Activated CD8-positive, alpha-beta memory T cell treated with anti-CD3 and anti-CD28 coated beads for 4 hours (primary cell): Measurements from ENCODE around the gene VWA2.
"Not testable (repeated sequence)": the region's sequence is repeated elsewhere in the genome, so short reads cannot be mapped to it uniquely, and the experiment has no call there.

Experiments
- DNase-seq, 2 donors: peaks; one replicate each; pipeline ENCODE4 v3.0.0-alpha.2; 2020; ENCODE audit warnings: low read depth in 2 of 2

The VWA2 gene

DNA sequence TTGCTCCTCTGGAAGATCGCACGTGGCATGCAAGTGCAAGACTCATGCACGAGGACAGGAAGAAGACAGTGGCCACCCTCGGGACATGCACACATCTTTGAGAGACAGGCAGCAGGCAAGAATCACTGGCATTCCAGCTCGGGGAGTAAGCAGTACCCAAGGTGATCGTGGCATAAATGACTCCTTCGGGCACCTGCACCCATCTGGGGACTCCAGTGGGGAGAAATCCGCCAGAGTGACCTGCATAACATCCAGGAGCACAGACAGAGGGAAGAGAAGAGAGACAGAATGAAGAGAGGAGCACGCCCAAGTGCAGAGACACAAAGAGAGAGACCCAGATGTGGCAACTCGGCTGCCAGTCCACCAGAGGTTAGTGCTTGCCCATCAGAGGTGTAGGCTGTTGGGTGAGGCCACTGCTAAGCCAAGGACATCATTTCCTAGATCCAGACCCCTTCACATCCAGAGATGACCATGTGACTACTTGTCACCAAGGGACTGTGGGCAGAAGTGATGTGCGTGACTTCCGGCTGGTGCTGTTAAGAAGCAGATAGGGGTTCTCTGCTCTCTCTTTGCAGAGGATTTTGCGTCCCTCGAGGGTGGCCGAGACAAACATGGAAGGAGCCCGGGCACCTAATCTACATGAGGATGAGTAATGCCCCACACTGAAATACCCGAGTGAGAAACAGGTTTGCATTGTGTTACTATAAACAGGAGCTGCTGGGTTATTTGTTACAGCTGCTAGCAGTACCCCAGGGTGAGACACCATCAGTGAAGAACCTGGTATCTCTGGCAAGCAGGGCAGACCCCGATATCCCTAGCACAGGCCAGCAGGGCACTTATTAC lies 80.6 kb downstream of the VWA2 start:
- no peak for DNase-seq

DNA sequence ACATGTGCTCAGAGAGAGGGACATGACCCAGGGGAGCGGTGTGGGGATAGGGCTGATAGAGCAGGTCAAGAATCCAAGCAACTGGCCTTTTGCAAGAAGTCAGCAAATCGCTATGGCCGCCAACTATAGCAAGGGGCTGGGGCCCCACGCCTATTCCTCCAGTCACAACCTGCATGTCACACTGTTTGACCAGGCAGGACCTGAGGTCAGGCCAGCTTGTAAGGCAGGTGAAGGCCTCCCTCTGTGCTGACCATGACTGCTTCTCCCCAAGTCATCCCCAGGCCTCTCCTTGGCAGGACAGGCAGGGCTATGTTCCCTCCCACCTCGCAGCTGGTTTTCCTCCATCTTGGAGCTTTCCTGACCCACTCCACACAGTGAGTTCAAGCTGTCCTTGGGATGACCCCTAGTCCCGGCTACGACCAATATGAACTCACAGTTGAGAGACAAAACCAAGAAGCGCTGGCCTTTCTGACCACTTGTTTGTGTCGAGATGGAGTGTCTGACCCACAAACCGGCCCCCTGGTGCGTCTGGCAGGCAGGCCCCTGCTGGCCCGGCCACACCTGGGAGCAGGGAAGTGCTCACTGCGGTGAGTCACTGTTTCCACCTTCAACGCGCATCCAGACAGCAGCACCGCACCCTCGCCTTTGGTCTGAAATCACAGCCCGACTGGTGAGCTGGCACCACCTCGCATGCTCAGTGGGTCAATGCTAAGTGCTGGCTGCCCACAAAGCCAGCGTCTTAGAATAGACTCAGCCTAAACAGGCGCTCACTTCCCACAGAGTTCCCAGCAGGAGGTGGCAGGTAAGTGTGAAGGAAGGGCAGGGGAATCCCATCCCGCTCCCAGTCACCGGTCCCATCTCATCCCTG lies 81.4 kb downstream of the VWA2 start:
- DNase-seq, result no peak

DNA sequence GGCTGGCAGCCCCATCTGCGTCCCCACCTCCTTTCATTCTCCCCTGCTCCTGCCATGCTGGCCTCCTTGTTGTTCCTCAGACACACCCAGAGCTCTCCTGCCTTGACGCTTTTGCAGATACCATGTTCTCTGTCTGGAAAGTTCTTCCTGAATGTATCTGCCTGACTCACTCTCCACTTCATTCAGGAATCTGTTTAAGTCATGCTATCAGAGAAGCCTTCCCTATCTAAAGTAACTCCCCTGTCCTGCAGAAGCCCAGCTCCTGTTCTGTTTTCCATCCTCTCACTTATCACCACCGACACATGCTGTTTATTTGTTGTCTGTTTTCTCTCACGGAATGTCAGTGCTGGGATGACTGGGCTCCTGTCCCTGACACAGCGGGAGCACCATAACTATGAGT lies 83.3 kb downstream of the VWA2 start:
- no peak for DNase-seq

DNA sequence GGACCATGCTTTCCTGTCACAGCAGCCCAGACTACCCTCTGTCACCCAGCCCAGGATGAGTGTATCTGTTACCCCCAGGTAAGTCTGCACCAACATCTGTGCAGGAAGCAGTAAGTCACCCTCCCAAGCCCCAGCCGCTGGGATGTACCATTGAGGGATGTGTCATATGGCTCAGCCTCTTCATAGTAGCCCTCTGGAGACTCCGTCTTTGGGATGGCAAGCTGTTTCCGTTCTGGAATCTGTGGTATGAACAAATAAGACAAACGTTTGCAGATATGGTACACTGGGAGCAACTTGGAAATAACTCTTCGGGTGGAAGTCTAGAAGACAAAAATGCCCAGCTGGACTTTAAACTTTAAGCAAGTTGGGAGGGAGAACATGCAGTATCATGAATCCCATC lies 84.0 kb downstream of the VWA2 start:
- DNase-seq, result no peak

DNA sequence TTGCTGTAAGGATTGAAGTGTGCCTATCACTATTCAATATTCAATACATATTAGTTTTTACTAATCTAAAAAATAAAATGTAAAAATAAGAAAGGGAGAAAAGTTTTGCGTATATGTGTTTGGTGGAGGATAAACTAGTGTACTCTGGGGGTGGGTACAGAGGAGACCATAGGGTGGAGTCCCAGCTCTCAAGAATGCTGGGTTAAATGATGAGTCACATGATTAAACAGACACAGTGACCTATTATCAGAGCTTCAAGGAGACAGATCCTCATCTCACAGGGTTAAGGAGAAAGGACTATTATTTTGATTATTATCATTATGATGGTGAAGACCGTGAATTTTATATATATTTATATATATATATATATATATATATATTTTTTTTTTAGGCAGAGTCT lies 87.7 kb downstream of the VWA2 start:
- no peak for DNase-seq

DNA sequence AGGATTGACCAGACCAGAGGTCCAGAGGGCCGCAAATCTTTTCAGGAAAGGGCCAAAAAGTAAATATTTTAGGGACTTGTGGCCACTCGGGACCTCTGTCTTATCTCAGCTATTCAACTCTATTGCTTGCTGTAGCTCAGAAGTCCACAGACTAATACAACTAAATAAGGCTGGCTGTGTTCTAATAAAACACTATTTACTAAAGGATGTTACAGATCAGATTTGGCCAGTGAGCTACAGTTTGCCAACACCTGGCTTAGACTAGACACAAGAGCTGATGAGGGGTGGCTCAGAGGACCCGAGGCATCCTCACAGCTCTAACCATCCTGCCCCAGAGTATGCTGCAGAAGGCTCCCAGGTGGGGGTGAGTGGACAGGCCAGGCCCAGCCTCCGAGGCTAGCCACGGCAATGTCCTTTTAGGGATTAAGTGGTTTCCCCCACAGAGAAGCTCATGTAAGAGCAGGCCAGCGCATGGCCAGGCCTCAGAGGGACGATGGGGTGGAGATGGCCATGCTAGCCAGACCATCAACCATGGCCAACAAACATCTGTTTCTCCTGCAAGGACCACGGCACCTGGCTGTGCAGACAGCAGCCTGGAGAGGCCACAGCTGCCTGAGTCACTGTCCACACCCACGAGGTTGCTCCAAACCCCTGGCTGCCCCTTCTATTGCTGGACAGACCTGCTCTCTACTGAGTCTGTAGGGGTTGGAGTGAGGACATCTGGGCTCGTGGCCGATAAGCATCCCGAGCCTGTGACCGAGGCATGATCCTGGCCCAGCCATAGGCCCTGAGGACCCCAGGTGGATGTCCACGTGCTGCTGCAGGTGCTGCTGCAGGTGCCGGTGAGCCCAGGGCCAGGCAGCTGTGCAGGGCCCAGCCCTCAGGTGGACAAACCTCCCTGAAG lies 88.7 kb downstream of the VWA2 start:
- no peak for DNase-seq

DNA sequence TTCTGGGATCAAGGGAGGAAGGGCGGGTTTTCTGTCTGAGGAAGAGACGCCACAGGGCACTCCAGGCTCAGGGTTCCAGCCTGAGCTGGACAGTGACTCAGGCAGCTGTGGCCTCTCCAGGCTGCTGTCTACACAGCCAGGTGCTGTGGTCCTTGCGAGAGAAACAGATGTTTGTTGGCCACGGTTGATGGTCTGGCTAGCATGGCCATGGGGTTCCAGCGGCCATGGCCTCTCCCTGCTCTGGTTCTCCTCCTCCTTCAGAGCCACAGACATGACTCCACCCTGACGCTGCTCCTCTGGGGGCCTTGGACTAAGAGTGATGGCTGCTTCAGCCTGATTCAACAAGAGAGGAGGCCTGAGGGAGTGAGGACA lies 89.4 kb downstream of the VWA2 start:
- no peak for DNase-seq

DNA sequence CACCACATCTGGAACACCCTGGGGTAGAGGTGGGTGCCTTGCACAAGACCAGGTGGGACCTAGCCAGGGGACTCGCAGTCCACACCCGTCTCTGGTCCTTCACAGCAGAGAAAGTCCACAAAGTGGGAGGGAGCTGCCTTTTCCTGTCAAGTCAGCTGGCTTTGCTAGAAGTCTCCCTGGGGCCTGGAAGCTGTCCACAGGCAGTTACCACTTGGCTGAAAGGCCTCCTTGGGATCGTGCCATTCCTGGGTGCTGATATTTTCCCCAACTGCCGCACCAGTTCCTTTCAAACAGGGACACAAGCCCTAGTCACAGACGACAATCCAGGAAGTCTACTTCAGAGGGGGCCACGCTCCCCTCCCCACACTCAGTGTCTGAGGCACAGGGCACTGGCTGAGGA lies 89.8 kb downstream of the VWA2 start:
- no peak for DNase-seq

DNA sequence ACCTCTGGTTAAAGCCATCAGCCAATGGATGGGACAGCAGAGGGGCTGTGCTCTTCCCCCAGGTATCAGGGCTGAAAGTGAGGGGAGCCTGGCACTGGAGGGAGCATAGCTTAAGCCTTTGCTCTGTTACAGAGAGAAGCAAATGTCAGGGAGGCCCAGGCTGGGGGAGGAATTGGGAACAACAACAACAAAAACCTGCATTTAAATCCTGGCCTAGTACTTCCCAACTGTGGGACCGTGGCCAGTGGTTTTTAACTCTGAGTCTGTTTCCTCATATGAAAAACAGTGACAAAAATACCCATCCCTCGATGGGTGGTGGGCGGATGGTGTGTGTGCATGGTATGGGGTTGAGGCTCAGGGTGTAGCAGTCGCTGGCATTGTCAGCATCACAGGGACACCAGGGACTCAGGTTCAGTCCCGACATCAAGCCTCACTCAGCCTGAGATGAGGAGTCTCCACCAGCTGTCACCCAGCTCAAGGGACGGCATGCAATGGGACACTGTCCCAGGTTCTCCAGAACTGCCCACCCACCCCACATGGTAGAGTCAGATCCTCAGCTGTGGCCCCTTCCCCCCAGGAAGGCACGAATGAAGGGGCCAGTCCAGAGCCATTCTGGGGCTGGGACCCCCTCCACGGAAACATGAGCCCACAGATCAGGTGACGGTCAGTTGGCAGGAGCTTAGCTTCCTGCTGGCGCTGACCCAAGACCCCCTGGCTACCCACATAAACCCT lies 90.7 kb downstream of the VWA2 start:
- DNase-seq, result no peak

DNA sequence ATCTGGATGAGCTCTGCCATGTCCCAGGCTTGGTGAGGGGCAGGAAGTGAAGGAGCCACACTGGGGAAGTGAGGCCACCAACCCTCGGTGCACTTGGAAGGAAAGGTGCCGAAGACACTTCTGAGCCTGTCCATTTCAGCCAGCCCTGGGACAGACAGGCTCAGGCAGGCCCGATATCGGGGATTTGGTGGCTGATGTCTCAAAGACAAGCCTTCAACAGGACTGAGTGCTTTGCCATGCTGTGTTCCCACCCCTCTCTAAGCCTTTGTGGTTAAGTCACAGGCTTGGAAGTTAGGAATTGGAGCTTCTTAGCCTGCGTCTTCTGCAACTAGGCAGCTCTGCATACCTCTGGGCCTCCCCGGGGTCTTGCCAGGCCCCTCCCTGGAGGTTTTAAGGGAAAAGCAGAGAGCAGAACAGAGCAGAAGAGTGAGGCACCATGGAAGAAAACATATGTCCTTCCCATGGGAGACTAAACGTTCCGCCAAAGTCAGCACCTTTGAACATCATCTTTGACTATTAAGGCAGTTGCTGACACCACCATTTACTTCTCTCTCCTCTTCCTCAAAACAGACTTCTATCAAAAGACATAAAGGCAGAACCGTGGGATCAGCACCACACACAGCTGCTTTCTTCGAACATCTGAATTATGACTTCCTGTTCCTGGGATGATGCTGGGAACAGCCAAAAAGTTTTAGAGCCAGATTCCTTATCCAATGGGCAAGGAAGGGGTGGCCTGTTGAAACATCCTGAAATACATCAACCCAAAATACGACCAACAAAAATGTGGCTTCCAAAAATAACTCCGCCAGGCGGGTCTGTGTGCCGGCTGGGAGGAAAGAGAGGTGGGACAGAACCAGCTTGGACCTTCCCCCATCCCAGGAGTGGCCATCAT lies 93.5 kb downstream of the VWA2 start:
- no peak for DNase-seq

DNA sequence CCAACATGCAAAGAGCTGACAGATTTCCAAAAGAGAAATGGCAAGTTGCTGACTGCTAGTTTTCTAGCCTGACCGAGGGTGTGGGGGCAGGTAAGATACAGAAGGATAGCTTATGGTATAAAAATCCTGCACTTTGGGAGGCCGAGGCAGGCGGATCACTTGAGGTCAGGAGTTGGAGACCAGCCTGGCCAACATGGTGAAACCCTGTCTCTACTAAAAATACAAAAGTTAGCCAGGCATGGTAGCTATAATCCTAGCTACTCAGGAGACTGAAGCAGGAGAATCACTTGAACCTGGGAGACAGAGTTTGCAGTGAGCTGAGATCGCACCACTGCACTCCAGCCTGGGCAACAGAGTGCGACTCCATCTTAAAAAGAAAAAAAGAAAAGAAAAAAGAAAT lies 94.4 kb downstream of the VWA2 start:
- not testable (repeated sequence) for DNase-seq

DNA sequence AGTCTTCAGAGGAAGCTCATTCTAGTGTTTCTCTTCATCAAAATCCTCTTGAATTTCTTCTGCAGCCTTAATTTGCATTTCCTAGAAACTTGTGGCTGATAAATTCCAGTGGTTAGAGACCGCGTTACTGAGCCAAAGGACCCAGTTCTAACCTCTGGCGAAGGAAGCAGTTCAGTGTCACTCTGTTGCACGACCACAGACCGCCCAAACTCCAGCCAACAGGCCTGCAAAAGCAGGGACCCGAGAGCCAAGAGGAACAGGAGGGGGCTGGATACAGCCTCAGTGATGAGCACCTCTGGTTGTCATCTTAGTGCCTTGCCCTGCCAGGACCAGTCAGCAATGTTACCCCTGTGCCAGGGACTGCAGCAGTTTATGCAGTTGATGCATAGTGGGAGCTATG lies 95.2 kb downstream of the VWA2 start:
- no peak for DNase-seq

DNA sequence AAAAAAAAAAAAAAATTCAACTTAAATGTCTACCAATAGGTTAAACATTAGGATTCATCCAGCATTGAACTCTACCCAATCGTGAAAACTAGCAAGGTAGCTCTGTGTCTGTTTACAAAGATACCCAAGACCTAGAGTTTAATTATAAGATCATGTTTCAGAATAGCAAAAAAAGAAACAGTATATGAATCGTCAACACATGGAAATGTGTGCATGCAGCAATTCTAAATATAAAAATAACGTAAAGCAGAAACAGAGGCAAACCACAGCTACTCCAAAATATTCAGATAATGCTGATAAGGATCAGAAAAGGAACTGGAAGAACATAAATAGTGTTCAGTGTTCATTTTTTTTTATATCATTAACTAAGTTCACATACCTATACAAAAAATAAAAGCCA lies 96.6 kb downstream of the VWA2 start:
- no peak for DNase-seq

DNA sequence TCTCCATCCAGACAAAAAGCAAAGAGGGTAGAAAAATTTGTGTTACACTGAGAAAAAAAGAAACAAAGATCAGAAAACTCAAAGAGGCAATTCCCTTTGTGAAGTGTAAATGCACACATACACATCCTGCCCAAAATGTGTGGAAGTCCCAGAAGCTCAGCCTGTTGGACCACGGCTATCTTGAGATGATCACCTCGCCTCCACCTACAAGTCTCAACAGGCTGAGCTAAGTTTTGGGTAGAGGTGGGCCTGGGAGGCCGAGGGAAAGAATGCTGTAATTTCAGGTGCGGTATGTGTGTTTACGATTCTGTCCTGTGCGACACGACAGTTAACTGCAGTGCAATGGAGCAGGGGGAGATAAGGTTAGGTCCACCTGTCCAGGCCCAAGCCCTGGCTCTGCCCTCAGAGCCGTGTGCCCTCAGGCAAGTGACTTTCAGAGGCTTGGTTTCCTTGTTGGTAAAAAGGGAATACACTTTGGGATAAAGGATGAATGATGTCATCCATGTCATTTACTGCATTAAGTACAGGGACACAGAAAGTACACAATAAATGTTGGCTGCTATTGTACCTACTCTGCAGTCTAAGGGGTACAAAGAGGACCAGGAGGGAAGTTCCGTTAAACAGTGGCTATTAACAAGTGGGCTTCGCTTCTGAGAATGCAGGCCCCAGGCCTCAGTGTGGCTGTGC lies 97.9 kb downstream of the VWA2 start:
- DNase-seq, result no peak

DNA sequence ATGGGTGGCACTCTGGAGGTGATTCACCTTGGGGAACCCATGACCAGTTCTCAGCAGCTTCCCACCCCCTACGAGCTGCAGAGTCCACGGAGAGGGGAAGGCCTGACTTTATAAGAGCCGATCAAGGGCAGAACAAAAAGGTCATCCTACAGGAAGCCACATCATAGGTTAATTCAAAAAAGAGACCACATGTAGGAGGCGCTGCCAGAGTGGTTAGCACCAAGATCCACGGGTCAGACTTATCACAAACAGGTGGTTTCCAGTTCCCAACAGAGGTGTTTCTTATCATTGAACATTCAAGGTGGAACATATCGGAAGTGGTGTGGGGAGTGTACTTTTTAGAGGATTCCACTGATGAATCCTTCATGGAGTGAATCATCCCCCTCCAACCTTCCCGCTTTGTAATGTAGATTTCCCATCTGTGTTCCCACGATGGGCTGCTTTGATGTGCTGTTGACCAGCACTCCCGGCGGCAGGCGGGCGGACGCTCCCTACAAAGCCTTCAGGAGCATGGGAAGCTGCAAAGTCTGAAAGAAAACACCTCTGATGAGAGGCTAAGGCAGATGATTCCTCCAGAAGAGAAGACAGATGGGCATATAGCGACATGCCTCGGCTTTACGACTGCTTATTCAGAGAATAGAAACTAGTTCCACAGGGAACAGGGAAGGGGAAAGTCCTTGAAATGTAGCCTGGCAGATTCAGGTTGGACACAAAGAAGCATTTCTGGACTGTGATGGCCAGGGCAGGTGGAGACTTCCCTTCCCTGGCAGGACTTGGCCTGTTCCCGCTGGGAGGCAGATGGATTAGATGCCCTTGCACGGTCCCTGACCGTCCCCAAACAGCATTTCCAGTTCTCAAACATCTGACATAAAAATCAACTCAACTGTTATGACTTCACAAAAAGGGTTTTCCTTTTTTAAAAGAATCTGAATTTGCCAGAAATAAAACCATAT lies 98.7 kb downstream of the VWA2 start:
- DNase-seq, result no peak

DNA sequence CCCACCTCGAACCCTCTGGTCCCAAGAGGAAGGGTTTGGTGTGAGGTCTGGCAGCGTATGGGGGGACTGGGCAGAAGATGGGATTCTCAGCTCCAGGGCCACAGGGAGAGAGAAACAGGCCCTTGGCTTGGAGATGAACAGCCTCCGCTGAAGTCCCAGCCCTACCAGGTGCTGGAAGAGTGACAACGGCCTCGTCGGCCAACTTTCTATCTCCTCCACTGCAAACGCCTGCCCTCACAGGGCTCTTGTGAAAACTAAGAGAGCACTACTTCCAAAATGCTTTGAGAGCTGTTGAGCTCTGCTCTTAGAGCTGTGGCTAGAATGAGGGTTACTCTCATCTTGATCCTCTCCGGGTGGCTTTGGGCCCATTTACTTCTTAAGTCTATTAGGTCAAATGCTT lies 101.8 kb downstream of the VWA2 start:
- no peak for DNase-seq
